AG09309 (cell line): ENCODE measurements around the gene PNPLA7.
"Not testable (repeated sequence)": the region's sequence is repeated elsewhere in the genome, so short reads cannot be mapped to it uniquely, and the experiment has no call there.

Source experiments
- DNase-seq: peaks from one replicate; pipeline ENCODE4 v3.0.0-alpha.2; 2010; ENCODE audit warnings: low read depth
- H3K4me3 ChIP-seq: 2 replicates; pipeline ENCODE4 v1.5.1; 2011; ENCODE audit warnings: mild to moderate bottlenecking, low read depth, low read length, moderate library complexity; ENCODE audit not compliant: control insufficient read depth
- TF ChIP-seq, protein P1 (sequence below): IDR thresholded peaks from 2 replicates; pipeline ENCODE4 v1.5.1; 2011; ENCODE audit warnings: mild to moderate bottlenecking, low read depth, low read length, inconsistent platforms; ENCODE audit not compliant: insufficient read depth, control insufficient read depth; ENCODE audit errors: missing control alignments

Gene PNPLA7

DNA sequence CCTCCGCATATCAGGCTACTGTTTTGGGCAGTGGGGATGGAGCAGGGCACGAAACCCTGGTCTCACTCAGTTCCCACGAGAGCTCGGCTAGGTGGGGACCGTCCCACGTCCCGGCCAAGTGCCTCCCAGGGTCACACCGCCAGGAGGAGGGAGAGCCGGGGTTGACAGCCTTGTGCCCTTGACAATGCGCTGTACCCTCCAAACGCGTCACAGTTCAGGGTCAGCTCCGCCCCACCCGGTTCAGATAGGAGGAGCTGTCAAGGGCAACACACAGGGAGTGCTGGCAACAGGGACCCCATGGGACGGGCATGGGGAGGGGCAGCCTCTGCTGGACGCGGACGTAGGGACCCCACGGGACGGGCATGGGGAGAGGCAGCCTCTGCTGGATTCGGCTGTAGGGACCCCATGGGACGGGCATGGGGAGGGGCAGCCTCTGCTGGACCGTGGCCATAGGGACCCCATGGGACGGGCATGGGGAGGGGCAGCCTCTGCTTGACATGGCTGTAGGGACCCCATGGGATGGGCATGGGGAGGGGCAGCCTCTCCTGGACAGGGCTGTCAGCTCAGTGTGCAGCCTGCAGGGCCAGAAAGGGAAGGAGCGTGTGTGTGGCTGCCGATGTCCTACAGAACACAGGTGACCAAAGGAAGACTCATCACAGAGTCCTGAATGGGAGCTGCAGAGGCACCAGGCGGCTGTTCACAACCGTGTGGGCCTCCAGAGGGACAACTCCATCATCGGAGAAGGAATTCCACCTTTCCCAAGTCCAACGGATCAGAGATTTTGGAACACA lies 29.4 kb downstream of the PNPLA7 start:
- TF ChIP-seq, protein P1, sequence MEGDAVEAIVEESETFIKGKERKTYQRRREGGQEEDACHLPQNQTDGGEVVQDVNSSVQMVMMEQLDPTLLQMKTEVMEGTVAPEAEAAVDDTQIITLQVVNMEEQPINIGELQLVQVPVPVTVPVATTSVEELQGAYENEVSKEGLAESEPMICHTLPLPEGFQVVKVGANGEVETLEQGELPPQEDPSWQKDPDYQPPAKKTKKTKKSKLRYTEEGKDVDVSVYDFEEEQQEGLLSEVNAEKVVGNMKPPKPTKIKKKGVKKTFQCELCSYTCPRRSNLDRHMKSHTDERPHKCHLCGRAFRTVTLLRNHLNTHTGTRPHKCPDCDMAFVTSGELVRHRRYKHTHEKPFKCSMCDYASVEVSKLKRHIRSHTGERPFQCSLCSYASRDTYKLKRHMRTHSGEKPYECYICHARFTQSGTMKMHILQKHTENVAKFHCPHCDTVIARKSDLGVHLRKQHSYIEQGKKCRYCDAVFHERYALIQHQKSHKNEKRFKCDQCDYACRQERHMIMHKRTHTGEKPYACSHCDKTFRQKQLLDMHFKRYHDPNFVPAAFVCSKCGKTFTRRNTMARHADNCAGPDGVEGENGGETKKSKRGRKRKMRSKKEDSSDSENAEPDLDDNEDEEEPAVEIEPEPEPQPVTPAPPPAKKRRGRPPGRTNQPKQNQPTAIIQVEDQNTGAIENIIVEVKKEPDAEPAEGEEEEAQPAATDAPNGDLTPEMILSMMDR = no peak
- DNase-seq = no peak
- H3K4me3 ChIP-seq = no peak overlapping the region

GRCh38 chr9:137519553-137519952 lies 30.6 kb downstream of the PNPLA7 start:
- no peak overlapping the region for H3K4me3 ChIP-seq
- no peak for DNase-seq
- TF ChIP-seq, protein P1 = no peak

DNA sequence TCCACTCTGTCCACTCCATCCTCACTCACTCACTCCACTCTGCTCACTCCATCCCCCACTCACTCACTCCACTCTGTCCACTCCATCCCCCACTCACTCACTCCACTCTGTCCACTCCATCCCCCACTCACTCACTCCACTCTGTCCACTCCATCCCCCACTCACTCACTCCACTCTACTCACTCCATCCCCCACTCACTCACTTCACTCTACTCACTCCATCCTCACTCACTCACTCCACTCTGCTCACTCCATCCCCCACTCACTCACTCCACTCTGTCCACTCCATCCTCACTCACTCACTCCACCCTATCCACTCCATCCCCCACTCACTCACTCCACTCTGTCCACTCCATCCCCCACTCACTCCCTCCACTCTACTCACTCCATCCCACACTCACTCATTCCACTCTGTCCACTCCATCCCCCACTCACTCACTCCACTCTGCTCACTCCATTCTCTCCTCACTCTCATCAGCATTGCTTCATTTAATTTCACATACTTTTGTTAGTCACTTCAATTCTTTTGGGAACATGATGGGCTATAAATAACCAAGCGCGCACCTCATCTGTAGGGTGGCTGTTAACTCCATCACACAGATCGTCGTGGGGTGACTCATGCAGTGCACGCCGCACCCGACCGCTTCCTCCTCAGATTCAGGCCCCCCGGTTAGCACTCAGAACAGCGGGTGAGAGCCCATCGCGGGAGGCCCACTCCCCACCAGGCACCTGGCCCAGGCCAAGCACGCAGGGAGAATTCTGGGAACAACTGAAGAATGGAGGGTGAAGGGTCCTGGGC lies 31.3 kb downstream of the PNPLA7 start:
- not testable (repeated sequence) for DNase-seq

DNA sequence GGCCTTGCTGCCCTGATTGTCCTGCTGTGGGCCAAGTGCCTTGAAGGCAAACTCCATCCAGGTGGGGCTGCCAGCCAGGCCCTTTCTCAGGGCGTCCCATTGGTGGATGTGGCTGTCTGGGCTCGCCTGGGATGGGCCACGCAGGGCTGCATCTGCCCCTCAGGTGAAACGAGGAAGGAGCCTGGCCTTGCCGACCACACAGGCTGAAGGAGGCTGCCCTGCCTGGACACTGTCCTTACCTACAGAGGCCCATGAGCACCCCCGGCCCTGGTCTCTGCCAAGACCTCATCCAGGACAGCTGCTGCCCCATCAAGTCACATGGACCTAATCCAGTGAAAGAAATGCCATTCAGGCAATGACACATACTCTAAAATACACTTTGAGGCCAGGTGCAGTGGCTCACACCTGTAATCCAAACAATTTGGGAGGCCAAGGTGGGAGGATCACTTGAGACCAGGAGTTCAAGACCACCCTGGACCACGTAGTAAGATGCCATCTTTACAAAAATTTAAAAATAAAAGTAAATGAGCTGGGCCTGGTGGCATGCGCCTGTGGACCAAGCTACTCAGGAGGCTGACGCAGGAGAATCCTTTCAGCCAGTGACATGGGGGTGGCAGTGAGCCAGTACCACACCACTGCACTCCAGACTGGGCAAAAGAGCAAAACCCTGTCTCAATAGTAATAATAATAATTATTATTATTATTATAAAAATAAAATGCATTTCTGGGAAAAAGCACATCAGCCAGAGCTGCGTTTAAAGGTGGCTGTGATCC lies 33.9 kb downstream of the PNPLA7 start:
- H3K4me3 ChIP-seq = no peak overlapping the region
- TF ChIP-seq, protein P1 = no peak
- DNase-seq = no peak

More for the DNA sequence above, 31.3 kb downstream of the PNPLA7 start:
- H3K4me3 ChIP-seq = not testable (repeated sequence)

DNA sequence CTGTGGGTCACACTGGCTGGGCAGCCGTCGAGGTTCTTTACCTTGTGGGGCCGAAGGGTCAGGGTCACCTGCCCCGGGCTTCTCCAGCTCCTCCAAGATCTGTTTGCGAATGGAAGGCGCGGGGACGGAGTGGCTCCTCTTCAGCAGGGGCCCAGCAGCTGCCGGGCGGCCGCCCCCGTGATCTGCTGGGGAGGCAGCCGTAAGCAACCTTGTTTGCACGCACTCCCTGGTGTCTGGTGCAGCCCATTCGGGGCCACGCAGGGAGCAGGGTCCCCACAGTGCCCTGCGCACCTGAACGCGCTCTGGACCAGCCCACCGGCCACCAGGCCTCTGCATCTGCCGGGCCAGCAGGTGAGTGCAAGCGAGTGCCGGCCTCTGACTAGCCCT lies 34.9 kb downstream of the PNPLA7 start:
- DNase-seq = no peak

GRCh38 chr9:137514691-137515337 lies 35.4 kb downstream of the PNPLA7 start:
- TF ChIP-seq, protein P1 = no peak
- no peak for DNase-seq
- H3K4me3 ChIP-seq = no peak overlapping the region

More for the DNA sequence above, 34.9 kb downstream of the PNPLA7 start:
- H3K4me3 ChIP-seq = no peak overlapping the region
- TF ChIP-seq, protein P1 = no peak

DNA sequence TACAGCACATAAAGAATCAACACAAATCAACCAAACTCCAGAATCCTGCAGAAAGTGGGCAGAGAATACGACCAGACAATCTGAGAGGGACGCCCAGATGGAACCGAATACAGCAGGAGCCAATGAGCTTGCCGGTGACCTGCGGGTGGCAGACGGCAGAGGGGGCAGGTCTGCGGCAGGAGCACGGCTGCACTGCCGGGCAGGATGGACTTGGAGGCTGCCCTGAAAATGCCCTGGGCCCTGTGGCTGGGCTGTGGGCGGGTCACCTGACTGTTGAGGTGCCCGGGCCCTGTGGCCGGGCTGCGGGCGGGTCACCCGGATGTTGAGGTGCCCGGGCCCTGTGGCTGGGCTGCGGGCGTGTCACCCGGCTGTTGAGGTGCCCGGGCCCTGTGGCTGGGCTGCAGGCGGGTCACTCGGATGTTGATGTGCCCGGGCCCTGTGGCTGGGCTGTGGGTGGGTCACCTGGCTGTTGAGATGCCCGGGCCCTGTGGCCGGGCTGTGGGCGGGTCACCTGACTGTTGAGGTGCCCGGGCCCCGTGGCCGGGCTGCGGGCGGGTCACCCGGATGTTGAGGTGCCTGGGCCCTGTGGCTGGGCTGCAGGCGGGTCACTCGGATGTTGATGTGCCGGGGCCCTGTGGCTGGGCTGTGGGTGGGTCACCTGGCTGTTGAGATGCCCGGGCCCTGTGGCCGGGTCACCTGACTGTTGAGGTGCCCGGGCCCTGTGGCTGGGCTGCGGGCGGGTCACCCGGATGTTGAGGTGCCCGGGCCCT lies 36.2 kb downstream of the PNPLA7 start:
- H3K4me3 ChIP-seq, DNase-seq: not testable (repeated sequence)

- not testable (repeated sequence) for H3K4me3 ChIP-seq, DNase-seq
These were observed 37.1 kb downstream of the PNPLA7 start for GRCh38 chr9:137513136-137513535.
